H9 (cell line): ENCODE measurements around the gene CDKN2AIPNL. TPM values are rescaled to one million over a fixed set of nuclear protein-coding genes. Genes with fewer than 3 reads are reported as not detected.

Experiments used
- DNase-seq: peaks from one replicate; pipeline ENCODE4 v3.0.0-alpha.2; 2017
- H2AFZ ChIP-seq: one replicate; pipeline ENCODE4 v1.6.1; 2013; ENCODE audit warnings: mild to moderate bottlenecking, low read length, control low read depth, moderate library complexity
- H2AK5ac ChIP-seq: 2 replicates; pipeline ENCODE4 v1.6.1; 2013; ENCODE audit warnings: low read length, control low read depth, mixed read lengths; ENCODE audit not compliant: insufficient read length
- H2BK120ac ChIP-seq: one replicate; pipeline ENCODE4 v1.6.1; 2013; ENCODE audit warnings: low read depth, mild to moderate bottlenecking, low read length, control low read depth, inconsistent platforms; ENCODE audit not compliant: poor library complexity, severe bottlenecking
- H2BK12ac ChIP-seq: 2 replicates; pipeline ENCODE4 v1.6.1; 2013; ENCODE audit warnings: low read length, control low read depth, mixed read lengths, low read depth; ENCODE audit not compliant: insufficient read length
- H2BK15ac ChIP-seq: 2 replicates; pipeline ENCODE4 v1.6.1; 2013; ENCODE audit warnings: low read depth, low read length, control low read depth
- H2BK20ac ChIP-seq: one replicate; pipeline ENCODE4 v1.6.1; 2013; ENCODE audit warnings: low read depth, mild to moderate bottlenecking, low read length, control low read depth, inconsistent platforms; ENCODE audit not compliant: poor library complexity, severe bottlenecking
- H2BK5ac ChIP-seq: 2 replicates; pipeline ENCODE4 v1.6.1; 2013; ENCODE audit warnings: low read length, control low read depth, mixed read lengths; ENCODE audit not compliant: insufficient read length
- H3K14ac ChIP-seq: 2 replicates; pipeline ENCODE4 v1.6.1; 2013; ENCODE audit warnings: low read length, control low read depth; ENCODE audit not compliant: insufficient read depth
- H3K18ac ChIP-seq: 2 replicates; pipeline ENCODE4 v1.6.1; 2013; ENCODE audit warnings: low read depth, mild to moderate bottlenecking, mixed read lengths, low read length, control low read depth; ENCODE audit not compliant: insufficient read length
- H3K23ac ChIP-seq: 2 replicates; pipeline ENCODE4 v1.6.1; 2013; ENCODE audit warnings: low read length, control low read depth, mixed read lengths, low read depth; ENCODE audit not compliant: insufficient read length
- H3K23me2 ChIP-seq: 2 replicates; pipeline ENCODE4 v1.6.1; 2013; ENCODE audit warnings: low read depth, mild to moderate bottlenecking, mixed read lengths, low read length, control low read depth; ENCODE audit not compliant: insufficient read length, poor library complexity, severe bottlenecking
- H3K27ac ChIP-seq: 2 replicates; pipeline ENCODE4 v1.5.1; 2013; ENCODE audit warnings: low read length, control low read depth, mixed read lengths, low read depth; ENCODE audit not compliant: insufficient read length
- H3K27me3 ChIP-seq: 2 replicates; pipeline ENCODE4 v1.6.1; 2013; ENCODE audit warnings: low read length, control low read depth, inconsistent platforms; ENCODE audit not compliant: insufficient read depth
- H3K4ac ChIP-seq: 2 replicates; pipeline ENCODE4 v1.6.1; 2013; ENCODE audit warnings: low read depth, mild to moderate bottlenecking, control low read depth, inconsistent platforms, low read length, moderate library complexity
- H3K4me1 ChIP-seq: 2 replicates; pipeline ENCODE4 v1.6.1; 2013; ENCODE audit warnings: low read length, control low read depth, inconsistent platforms; ENCODE audit not compliant: insufficient read depth
- H3K4me2 ChIP-seq: 2 replicates; pipeline ENCODE4 v1.6.1; 2013; ENCODE audit warnings: low read length, control low read depth, mixed read lengths; ENCODE audit not compliant: insufficient read length, insufficient read depth
- H3K56ac ChIP-seq: 2 replicates; pipeline ENCODE4 v1.6.1; 2013; ENCODE audit warnings: low read depth, mild to moderate bottlenecking, mixed read lengths, low read length, control low read depth; ENCODE audit not compliant: insufficient read length
- H3K79me1 ChIP-seq: 2 replicates; pipeline ENCODE4 v1.6.1; 2013; ENCODE audit warnings: low read depth, mild to moderate bottlenecking, moderate library complexity, low read length, control low read depth, inconsistent platforms; ENCODE audit not compliant: insufficient read depth, poor library complexity, severe bottlenecking
- H3K79me2 ChIP-seq: 2 replicates; pipeline ENCODE4 v1.6.1; 2013; ENCODE audit warnings: low read length, control low read depth, inconsistent platforms; ENCODE audit not compliant: insufficient read depth
- H3K9ac ChIP-seq: 2 replicates; pipeline ENCODE4 v1.6.1; 2013; ENCODE audit warnings: low read length, control low read depth, mixed read lengths; ENCODE audit not compliant: insufficient read length; ENCODE audit errors: extremely low read depth
- H3K9me3 ChIP-seq: one replicate; pipeline ENCODE4 v1.6.1; 2013; ENCODE audit warnings: low read depth, low read length, inconsistent platforms; ENCODE audit not compliant: control insufficient read depth
- H3T11ph ChIP-seq: one replicate; pipeline ENCODE4 v1.6.1; 2013; ENCODE audit warnings: mild to moderate bottlenecking, low read length, control low read depth, inconsistent platforms
- H4K20me1 ChIP-seq: one replicate; pipeline ENCODE4 v1.6.1; 2013; ENCODE audit not compliant: control insufficient read depth, insufficient read length, insufficient read depth
- H4K5ac ChIP-seq: 2 replicates; pipeline ENCODE4 v1.6.1; 2013; ENCODE audit warnings: low read depth, mild to moderate bottlenecking, mixed read lengths, low read length, control low read depth; ENCODE audit not compliant: insufficient read length
- H4K8ac ChIP-seq: replicated peaks from 2 replicates; pipeline ENCODE4 v1.6.1; 2013; ENCODE audit warnings: low read length, control low read depth, mixed read lengths, low read depth; ENCODE audit not compliant: insufficient read length
- H4K91ac ChIP-seq: 2 replicates; pipeline ENCODE4 v1.6.1; 2013; ENCODE audit warnings: low read depth, mild to moderate bottlenecking, moderate library complexity, mixed read lengths, low read length, control low read depth; ENCODE audit not compliant: insufficient read length
- H3K27ac Mint-ChIP-seq, 3 experiments: 2 replicates in 2 of 3; 3 replicates in 1 of 3; pipeline ENCODE4 v1.8.0; 2020 to 2021; ENCODE audit warnings: mixed read lengths in 3 of 3, mild to moderate bottlenecking in 1 of 3, moderate library complexity in 1 of 3
- H3K27me3 Mint-ChIP-seq: 2 replicates; pipeline ENCODE4 v1.8.0; 2021; ENCODE audit warnings: low read depth, mild to moderate bottlenecking, moderate library complexity, mixed read lengths
- H3K36me3 Mint-ChIP-seq, 3 experiments: 2 replicates in 2 of 3; 3 replicates in 1 of 3; pipeline ENCODE4 v1.8.0; 2020 to 2021; ENCODE audit warnings: low read depth in 3 of 3, mixed read lengths in 3 of 3; ENCODE audit not compliant: insufficient read depth in 1 of 3
- H3K4me1 Mint-ChIP-seq, 2 experiments: 2 replicates each; pipeline ENCODE4 v1.8.0; 2020; ENCODE audit warnings: mixed read lengths in 2 of 2
- H3K4me3 Mint-ChIP-seq, 2 experiments: 2 replicates in 1 of 2; 3 replicates in 1 of 2; pipeline ENCODE4 v1.8.0; 2020 to 2021; ENCODE audit warnings: mild to moderate bottlenecking in 2 of 2, mixed read lengths in 2 of 2, moderate library complexity in 1 of 2
- H3K9me3 Mint-ChIP-seq, 2 experiments: 2 replicates in 1 of 2; 3 replicates in 1 of 2; pipeline ENCODE4 v1.8.0; 2020; ENCODE audit warnings: mild to moderate bottlenecking in 2 of 2, mixed read lengths in 2 of 2, moderate library complexity in 1 of 2
- CTCF ChIP-seq: fragments of 200-600 bp; sonication (generic); conservative IDR thresholded peaks from 3 replicates; pipeline ENCODE4 v1.8.0; 2021; ENCODE audit warnings: antibody characterized with exemption, mild to moderate bottlenecking
- WGBS: extraction: QIAGEN DNeasy Blood & Tissue Kit; methylation state at CpG from one replicate; pipeline ENCODE4 v1.1.7; 2013; ENCODE audit warnings: missing lambda C conversion rate, low lambda C conversion rate, mixed read lengths; ENCODE audit not compliant: insufficient read length; ENCODE audit errors: extremely low coverage; 5-methylcytosine and 5-hydroxymethylcytosine counted together
- long read RNA-seq: library from polyadenylated mRNA; unstranded; transcript quantifications from one replicate; pipeline ENCODE4 v2.0.0, GENCODE V29; 2020
- total RNA-seq: library from RNA; stranded (reverse); gene quantifications from 2 replicates; pipeline ENCODE4 v1.2.1, GENCODE V29; 2021

Gene CDKN2AIPNL
- 60.0 and 60.3 TPM in 2 replicates for total RNA-seq
- long read RNA-seq, transcript CDKN2AIPNL-202 (3 exons, 1,223 nt), result major isoform, 282 of 298 reads
- long read RNA-seq, partial matches to known transcripts, result 0 of 298 reads
- long read RNA-seq, other reads (novel, unspliced or antisense), result 16 of 298 reads

- Histone ChIP-seq H3K4me1 (no peaks in the 10 kb centered on the region; the same call in 1 of the 2 replicates), H3K9ac (peak within 1 kb of the TSS; percentile 64), H3K56ac (no peak within 1 kb of the TSS), H2BK120ac (no peak within 1 kb of the TSS), H4K91ac (no peak within 1 kb of the TSS), H3T11ph (no peak within 1 kb of the TSS), H3K9me3 (no peaks in the 10 kb centered on the region), H3K27ac (no peak within 1 kb of the TSS), H3K23me2 (peaks cover 8% of the 10 kb centered on the region), H3K79me1 (peaks cover 5% of the 10 kb centered on the region), H3K79me2 (peaks cover 8% of the 10 kb centered on the region; the same call in 1 of the 2 replicates), H4K5ac (no peak within 1 kb of the TSS), H2AK5ac (no peak within 1 kb of the TSS), H3K23ac (peak within 1 kb of the TSS; percentile 37), H3K14ac (peak within 1 kb of the TSS; percentile 33), H3K4ac (no peak within 1 kb of the TSS), H4K8ac (no peak within 1 kb of the TSS), H2BK20ac (no peak within 1 kb of the TSS), H3K18ac (peak within 1 kb of the TSS; percentile 72), H2AFZ (no peak within 1 kb of the TSS), H3K27me3 (no peaks in the 10 kb centered on the region), H2BK5ac (no peak within 1 kb of the TSS), H2BK12ac (no peak within 1 kb of the TSS), H3K4me2 (peak within 1 kb of the TSS; percentile 97), H2BK15ac (no peak within 1 kb of the TSS; the same call in 1 of the 2 replicates), H4K20me1 (no peaks in the 10 kb centered on the region)
- DNase-seq, result peak; percentile 92
- peak; percentile 80 for TF ChIP-seq CTCF
- Mint-ChIP-seq H3K4me1 (peaks cover 36 to 39% of the 10 kb centered on the region in 2 experiments), H3K4me3 (peak within 1 kb of the TSS; percentile 98), H3K27me3 (no peaks in the 10 kb centered on the region), H3K9me3 (no peaks in the 10 kb centered on the region), H3K36me3 (peaks cover 9 to 22% (median 15%) of the 10 kb centered on the region in 3 experiments; a peak in 6 of 7 replicates), H3K27ac (peak within 1 kb of the TSS; percentile 81 to 98 (median 96); a peak in 6 of 7 replicates)
- no CpG with 5 or more reads among the region's 61 CpGs for WGBS
Measured at GRCh38 chr5:134411546-134412266, at the start of gene CDKN2AIPNL. Gene CDKN2AIPNL, minus strand, starts transcription at chr5:134411881. Its CDS starts 27 bp downstream, at chr5:134411854.
